ENCODE measurements around the gene LPIN1. TPM values are rescaled to one million over a fixed set of nuclear protein-coding genes. Genes with fewer than 3 reads are reported as not detected.

LPIN1 gene
- total RNA-seq, 1 experiment from 2014 or later, result 38.5 TPM

DNA sequence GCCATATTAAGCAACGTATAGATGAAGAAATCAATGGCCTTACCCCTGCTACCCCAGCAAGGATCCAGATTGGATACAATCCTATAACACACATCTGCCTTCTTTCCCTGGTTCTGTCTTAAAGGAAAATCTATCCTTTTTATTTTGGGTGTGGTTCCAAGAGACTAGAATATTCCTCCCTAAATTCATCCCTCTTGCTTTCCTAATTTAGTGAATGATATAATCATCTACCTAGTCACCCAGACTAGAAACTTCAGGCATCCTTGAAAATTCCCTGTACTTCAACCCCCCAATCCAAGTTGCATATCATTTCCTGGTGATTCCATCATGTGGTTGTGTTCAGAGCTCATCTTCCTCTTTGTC lies 35.1 kb upstream of the LPIN1 start:
- no TSS peak for BruUV-seq (replicated peaks)
- intact Hi-C loops (cut with micrococcal nuclease; ENCODE audit: unreplicated experiment), result no loop called here

DNA sequence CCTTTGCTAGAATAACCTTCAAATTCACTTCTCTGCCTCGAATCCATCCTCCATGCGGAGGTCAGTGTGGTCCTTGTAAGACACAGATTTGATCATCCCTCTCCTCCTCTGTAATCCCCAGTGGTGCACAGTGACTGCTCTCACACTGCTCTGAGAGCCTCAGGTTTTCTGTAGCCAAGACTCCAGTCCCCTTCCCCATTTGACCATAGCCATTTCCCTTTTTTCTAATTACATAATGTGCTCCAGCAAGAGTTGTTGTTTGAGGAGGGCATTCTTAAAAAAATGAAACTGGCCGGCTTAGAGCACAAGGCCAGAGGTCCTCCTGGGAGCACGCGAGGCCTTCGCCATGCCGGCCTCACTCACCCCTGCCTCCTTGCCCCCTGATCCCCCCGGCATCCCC lies 34.7 kb upstream of the LPIN1 start:
- no TSS peak for BruUV-seq (replicated peaks)
- intact Hi-C loops (cut with micrococcal nuclease; ENCODE audit: unreplicated experiment), result no loop called here
- Histone ChIP-seq H3K36me3 (ENCODE audit: insufficient read depth, low read length, poor library complexity, severe bottlenecking) (no peaks in the 10 kb centered on the region), H3K27ac (ENCODE audit: low read depth, low read length, poor library complexity, severe bottlenecking) (no peak overlapping the region), H3K9me3 (ENCODE audit: low read depth, low read length, poor library complexity, severe bottlenecking) (no peaks in the 10 kb centered on the region), H3K4me1 (ENCODE audit: insufficient read depth, low read length, poor library complexity, severe bottlenecking) (no peaks in the 10 kb centered on the region), H3K27me3 (replicated peaks; ENCODE audit: insufficient read depth, low read depth, low read length, poor library complexity) (no peaks in the 10 kb centered on the region), H3K4me3 (ENCODE audit: low read depth, low read length, poor library complexity, severe bottlenecking) (no peak overlapping the region)
- TF ChIP-seq, protein P1, sequence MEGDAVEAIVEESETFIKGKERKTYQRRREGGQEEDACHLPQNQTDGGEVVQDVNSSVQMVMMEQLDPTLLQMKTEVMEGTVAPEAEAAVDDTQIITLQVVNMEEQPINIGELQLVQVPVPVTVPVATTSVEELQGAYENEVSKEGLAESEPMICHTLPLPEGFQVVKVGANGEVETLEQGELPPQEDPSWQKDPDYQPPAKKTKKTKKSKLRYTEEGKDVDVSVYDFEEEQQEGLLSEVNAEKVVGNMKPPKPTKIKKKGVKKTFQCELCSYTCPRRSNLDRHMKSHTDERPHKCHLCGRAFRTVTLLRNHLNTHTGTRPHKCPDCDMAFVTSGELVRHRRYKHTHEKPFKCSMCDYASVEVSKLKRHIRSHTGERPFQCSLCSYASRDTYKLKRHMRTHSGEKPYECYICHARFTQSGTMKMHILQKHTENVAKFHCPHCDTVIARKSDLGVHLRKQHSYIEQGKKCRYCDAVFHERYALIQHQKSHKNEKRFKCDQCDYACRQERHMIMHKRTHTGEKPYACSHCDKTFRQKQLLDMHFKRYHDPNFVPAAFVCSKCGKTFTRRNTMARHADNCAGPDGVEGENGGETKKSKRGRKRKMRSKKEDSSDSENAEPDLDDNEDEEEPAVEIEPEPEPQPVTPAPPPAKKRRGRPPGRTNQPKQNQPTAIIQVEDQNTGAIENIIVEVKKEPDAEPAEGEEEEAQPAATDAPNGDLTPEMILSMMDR (conservative IDR thresholded peaks at IDR 0.05; ENCODE audit: low read depth, low read length), result no peak
- no peak for TF ChIP-seq EZH2 (IDR thresholded peaks at IDR 0.05; ENCODE audit: borderline replicate concordance, low read depth, low read length, poor library complexity, severe bottlenecking)
- POLR2A ChIA-PET (ENCODE audit: low non-redundant PET), result no interaction called here
- no peak for DNase-seq (ENCODE audit: low spot score)
- CTCF ChIA-PET, result no interaction called here

More for the DNA sequence above, 35.1 kb upstream of the LPIN1 start:
- DNase-seq (ENCODE audit: low spot score), result no peak
- H3K27ac ChIP-seq (ENCODE audit: low read depth, low read length, poor library complexity, severe bottlenecking), result no peak overlapping the region
- no peak overlapping the region for H3K4me3 ChIP-seq (ENCODE audit: low read depth, low read length, poor library complexity, severe bottlenecking)
- TF ChIP-seq, protein P1 (conservative IDR thresholded peaks at IDR 0.05; ENCODE audit: low read depth, low read length), result no peak
- TF ChIP-seq EZH2 (IDR thresholded peaks at IDR 0.05; ENCODE audit: borderline replicate concordance, low read depth, low read length, poor library complexity, severe bottlenecking), result no peak
- no peaks in the 10 kb centered on the region for H3K27me3 ChIP-seq (replicated peaks; ENCODE audit: insufficient read depth, low read depth, low read length, poor library complexity)
- POLR2A ChIA-PET (ENCODE audit: low non-redundant PET), result no interaction called here
- H3K36me3 ChIP-seq (ENCODE audit: insufficient read depth, low read length, poor library complexity, severe bottlenecking), result no peaks in the 10 kb centered on the region
- H3K9me3 ChIP-seq (ENCODE audit: low read depth, low read length, poor library complexity, severe bottlenecking), result no peaks in the 10 kb centered on the region
- CTCF ChIA-PET, result no interaction called here
- no peaks in the 10 kb centered on the region for H3K4me1 ChIP-seq (ENCODE audit: insufficient read depth, low read length, poor library complexity, severe bottlenecking)

DNA sequence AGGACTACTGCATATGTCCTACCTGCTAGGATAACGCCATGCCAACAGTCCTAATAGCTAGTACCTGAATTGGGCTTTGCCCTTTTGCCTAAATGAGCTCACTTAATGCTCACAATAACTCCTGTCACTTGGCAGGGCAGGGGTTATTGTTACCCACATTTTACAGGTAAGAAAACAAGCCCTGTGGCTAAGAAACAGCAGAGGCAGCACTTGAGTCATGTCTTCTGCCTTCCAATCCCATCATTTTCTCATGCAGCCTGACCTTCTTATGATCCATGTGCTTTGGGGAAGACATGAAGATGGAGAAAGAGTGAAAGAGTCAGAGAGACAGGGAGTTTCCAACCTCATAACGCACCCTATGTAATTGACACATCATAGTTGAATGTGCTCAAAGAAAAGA lies 33.6 kb upstream of the LPIN1 start:
- Histone ChIP-seq H3K4me3 (ENCODE audit: low read depth, low read length, poor library complexity, severe bottlenecking) (no peak overlapping the region), H3K4me1 (ENCODE audit: insufficient read depth, low read length, poor library complexity, severe bottlenecking) (no peaks in the 10 kb centered on the region), H3K36me3 (ENCODE audit: insufficient read depth, low read length, poor library complexity, severe bottlenecking) (no peaks in the 10 kb centered on the region), H3K27ac (ENCODE audit: low read depth, low read length, poor library complexity, severe bottlenecking) (no peak overlapping the region), H3K27me3 (replicated peaks; ENCODE audit: insufficient read depth, low read depth, low read length, poor library complexity) (no peaks in the 10 kb centered on the region), H3K9me3 (ENCODE audit: low read depth, low read length, poor library complexity, severe bottlenecking) (no peaks in the 10 kb centered on the region)
- CTCF ChIA-PET, result no interaction called here
- TF ChIP-seq EZH2 (IDR thresholded peaks at IDR 0.05; ENCODE audit: borderline replicate concordance, low read depth, low read length, poor library complexity, severe bottlenecking), result no peak
- TF ChIP-seq, protein P1 (conservative IDR thresholded peaks at IDR 0.05; ENCODE audit: low read depth, low read length), result no peak
- POLR2A ChIA-PET (ENCODE audit: low non-redundant PET), result no interaction called here
- DNase-seq (ENCODE audit: low spot score), result no peak
- BruUV-seq (replicated peaks), result no TSS peak
- intact Hi-C loops (cut with micrococcal nuclease; ENCODE audit: unreplicated experiment), result no loop called here
